Breast epithelium (tissue), 4 donors: ENCODE data around the gene IMMP2L. TPM values are rescaled to one million over a fixed set of nuclear protein-coding genes. Genes with fewer than 3 reads are reported as not detected.

ENCODE experiments used
- DNase-seq, 2 donors: peaks; one replicate each; pipeline ENCODE4 v3.0.0-alpha.2; 2019; ENCODE audit warnings: low spot score in 2 of 2
- H3K27ac ChIP-seq, 2 donors: fragments of 200-600 bp; sonication (generic) in 1 of 2; one replicate each; pipeline ENCODE4 v1.5.1; 2016 to 2019; ENCODE audit warnings: mild to moderate bottlenecking in 1 of 2
- H3K27me3 ChIP-seq, 2 donors: fragments of 200-600 bp; sonication (generic) in 1 of 2; one replicate each; pipeline versions ENCODE4 v1.5.1 to v1.6.0; 2017 to 2019; ENCODE audit warnings: control low read depth in 1 of 2, mild to moderate bottlenecking in 1 of 2
- H3K36me3 ChIP-seq: fragments of 200-600 bp; one replicate; pipeline ENCODE4 v1.5.1; 2019
- H3K4me1 ChIP-seq, 2 donors: fragments of 200-600 bp; sonication (generic); one replicate each; pipeline ENCODE4 v1.5.1; 2016 to 2019; ENCODE audit warnings: control low read depth in 1 of 2
- H3K4me3 ChIP-seq, 3 donors: fragments of 200-600 bp; sonication (generic); 1 replicate in 2 of 3; 2 replicates in 1 of 3; pipeline ENCODE4 v1.5.1; 2016 to 2019; ENCODE audit warnings: mild to moderate bottlenecking in 3 of 3, moderate library complexity in 2 of 3
- H3K9me3 ChIP-seq, 2 donors: fragments of 200-600 bp; sonication (generic) in 1 of 2; one replicate each; pipeline ENCODE4 v1.5.1; 2016 to 2019; ENCODE audit warnings: control low read depth in 1 of 2
- CTCF ChIP-seq, 3 donors: fragments of 450-650 bp; IDR thresholded peaks; one replicate each; pipeline ENCODE4 v1.5.1; 2016 to 2017; ENCODE audit warnings: antibody characterized with exemption in 3 of 3, mild to moderate bottlenecking in 3 of 3, moderate library complexity in 3 of 3
- POLR2A ChIP-seq: fragments of 450-650 bp; IDR thresholded peaks from one replicate; pipeline ENCODE4 v1.6.1; 2016; ENCODE audit warnings: antibody characterized with exemption, mild to moderate bottlenecking, moderate library complexity
- POLR2AphosphoS5 ChIP-seq, 3 donors: sonication (generic); formaldehyde crosslinking; IDR thresholded peaks; one replicate each; pipeline ENCODE4 v1.6.1; 2017; ENCODE audit warnings: antibody characterized with exemption in 3 of 3
- intact Hi-C: fragments of 100-400 bp; cut with DNase I; formaldehyde crosslinking; loops from one replicate; pipeline ENCODE4 v1.15.1; 2023; ENCODE audit warnings: low total_unique reads
- total RNA-seq, 3 donors: library from RNA; depleted of rRNA; stranded (reverse); fragments of >200 nt; gene quantifications; one replicate each; pipeline ENCODE4 v1.1.0, GENCODE V29; 2016

Gene IMMP2L
- total RNA-seq, 3 donors from 2014 or later: 19.8 to 39.7 (median 30.8) TPM

GRCh38 chr7:111370002-111370401 lies 192.3 kb downstream of the IMMP2L start:
- no peak for TF ChIP-seq CTCF (IDR thresholded peaks at IDR 0.05)
- TF ChIP-seq POLR2AphosphoS5 (IDR thresholded peaks at IDR 0.05): no peak
- TF ChIP-seq POLR2A: no peak
- Histone ChIP-seq H3K4me1 (no peaks in the 10 kb centered on the region), H3K36me3 (no peaks in the 10 kb centered on the region)

DNA sequence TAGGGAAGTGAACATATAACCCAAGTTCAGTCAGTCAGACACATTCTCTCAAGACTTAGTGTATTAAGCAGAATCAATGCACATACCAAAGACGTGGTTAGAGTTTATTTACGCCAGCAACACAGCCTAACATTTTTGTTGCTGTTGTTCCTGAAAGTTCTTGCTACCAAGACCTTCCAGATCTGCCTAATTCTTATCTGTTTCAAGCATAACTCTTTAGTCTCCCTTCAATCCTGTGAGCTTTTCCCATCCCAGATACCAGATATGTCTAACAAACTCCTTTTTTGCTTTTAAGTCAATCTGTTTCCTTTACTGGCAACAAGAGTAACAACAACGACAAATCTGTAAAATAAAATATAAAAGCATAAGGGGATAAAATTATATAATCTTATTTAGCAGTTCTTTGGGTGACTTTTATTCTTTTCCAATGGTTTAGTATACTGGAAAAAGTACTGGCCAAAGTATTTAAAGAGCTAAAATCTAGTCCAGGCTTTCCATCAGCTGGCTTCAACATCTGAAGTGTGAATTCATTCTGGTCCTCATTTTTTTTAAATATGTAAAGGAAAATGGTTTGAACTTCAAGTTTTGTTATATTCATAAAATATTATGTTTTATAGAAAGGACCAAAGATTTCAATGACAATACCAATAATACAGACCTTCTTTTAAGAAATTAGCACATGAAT lies 193.8 kb downstream of the IMMP2L start:
- DNase-seq: no peak
- Histone ChIP-seq H3K27ac (no peak overlapping the region), H3K4me3 (no peak overlapping the region), H3K9me3 (no peaks in the 10 kb centered on the region), H3K36me3 (no peaks in the 10 kb centered on the region), H3K4me1 (no peaks in the 10 kb centered on the region), H3K27me3 (no peaks in the 10 kb centered on the region)
- TF ChIP-seq POLR2A: no peak
- no peak for TF ChIP-seq POLR2AphosphoS5 (IDR thresholded peaks at IDR 0.05)
- no peak for TF ChIP-seq CTCF (IDR thresholded peaks at IDR 0.05)
- intact Hi-C loops: no loop called here

More at GRCh38 chr7:111370002-111370401, 192.3 kb downstream of the IMMP2L start:
- H3K4me3 ChIP-seq: no peak overlapping the region
- intact Hi-C loops: no loop called here
- H3K27ac ChIP-seq: no peak overlapping the region
- no peaks in the 10 kb centered on the region for H3K9me3 ChIP-seq
- H3K27me3 ChIP-seq: no peaks in the 10 kb centered on the region
- DNase-seq: no peak

DNA sequence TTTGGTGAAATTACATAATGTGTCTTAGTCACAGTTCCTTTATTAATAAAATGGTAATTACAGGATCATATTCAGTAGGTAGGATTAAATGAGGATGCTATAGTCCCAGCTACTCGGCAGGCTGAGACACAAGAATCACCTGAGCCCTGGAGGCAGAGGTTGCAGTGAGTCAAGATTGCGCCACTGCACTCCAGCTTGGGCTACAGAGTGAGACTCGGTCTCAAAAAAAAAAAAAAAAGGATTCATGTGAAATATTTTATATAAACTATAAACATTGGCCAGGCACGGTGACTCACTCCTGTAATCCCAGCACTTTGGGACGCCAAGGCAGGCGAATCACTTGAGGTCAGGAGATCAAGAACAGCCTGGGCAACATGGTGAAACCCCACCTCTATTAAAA lies 197.9 kb downstream of the IMMP2L start:
- TF ChIP-seq CTCF (IDR thresholded peaks at IDR 0.05): no peak
- TF ChIP-seq POLR2AphosphoS5 (IDR thresholded peaks at IDR 0.05): no peak
- no peak for TF ChIP-seq POLR2A
- intact Hi-C loops: no loop called here
- Histone ChIP-seq H3K9me3 (no peaks in the 10 kb centered on the region), H3K27ac (no peak overlapping the region), H3K36me3 (no peaks in the 10 kb centered on the region), H3K4me1 (no peaks in the 10 kb centered on the region), H3K4me3 (no peak overlapping the region), H3K27me3 (no peaks in the 10 kb centered on the region)
- DNase-seq: no peak

- no peaks in the 10 kb centered on the region for H3K36me3 ChIP-seq
- no peak for DNase-seq
- intact Hi-C loops: no loop called here
- no peaks in the 10 kb centered on the region for H3K27me3 ChIP-seq
- TF ChIP-seq CTCF (IDR thresholded peaks at IDR 0.05) (no peak), POLR2A (no peak), POLR2AphosphoS5 (IDR thresholded peaks at IDR 0.05) (no peak)
- no peak overlapping the region for H3K4me3 ChIP-seq
- no peaks in the 10 kb centered on the region for H3K9me3 ChIP-seq
- H3K27ac ChIP-seq: no peak overlapping the region
- no peaks in the 10 kb centered on the region for H3K4me1 ChIP-seq
These were observed 199.2 kb downstream of the IMMP2L start for GRCh38 chr7:111363099-111363498.

DNA sequence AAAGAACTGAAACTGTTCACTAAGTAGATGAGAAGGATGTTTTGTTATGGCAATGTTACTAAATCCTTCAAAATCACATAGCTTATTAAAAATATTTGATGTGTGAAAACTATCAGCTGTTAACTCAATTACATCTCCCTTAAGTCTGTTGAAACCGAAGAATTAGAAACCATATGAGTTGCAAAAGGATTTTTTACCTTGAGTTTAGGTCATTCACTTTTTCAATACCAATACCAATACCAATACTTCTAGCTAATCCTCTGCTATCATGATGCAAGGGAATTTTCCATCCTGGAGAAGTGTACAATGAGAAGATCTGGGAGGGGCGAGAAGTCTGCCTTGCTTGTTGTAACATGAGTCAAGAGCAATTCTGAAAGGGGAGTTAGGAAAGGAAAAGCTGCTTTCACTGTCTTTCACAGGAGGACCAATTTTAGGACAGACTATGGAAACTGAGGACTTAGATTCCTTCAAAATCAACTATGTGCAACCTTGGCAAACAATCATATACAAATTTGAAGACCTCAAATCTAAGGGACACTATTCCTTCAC lies 199.7 kb downstream of the IMMP2L start:
- no peak overlapping the region for H3K27ac ChIP-seq
- no peaks in the 10 kb centered on the region for H3K36me3 ChIP-seq
- TF ChIP-seq POLR2AphosphoS5 (IDR thresholded peaks at IDR 0.05): no peak
- TF ChIP-seq CTCF (IDR thresholded peaks at IDR 0.05): no peak
- TF ChIP-seq POLR2A: no peak
- intact Hi-C loops: no loop called here
- no peaks in the 10 kb centered on the region for H3K27me3 ChIP-seq
- H3K4me1 ChIP-seq: no peaks in the 10 kb centered on the region
- H3K4me3 ChIP-seq: no peak overlapping the region
- DNase-seq: no peak
- no peaks in the 10 kb centered on the region for H3K9me3 ChIP-seq
